ENCODE results near the gene SACS.

The SACS gene, protein sequence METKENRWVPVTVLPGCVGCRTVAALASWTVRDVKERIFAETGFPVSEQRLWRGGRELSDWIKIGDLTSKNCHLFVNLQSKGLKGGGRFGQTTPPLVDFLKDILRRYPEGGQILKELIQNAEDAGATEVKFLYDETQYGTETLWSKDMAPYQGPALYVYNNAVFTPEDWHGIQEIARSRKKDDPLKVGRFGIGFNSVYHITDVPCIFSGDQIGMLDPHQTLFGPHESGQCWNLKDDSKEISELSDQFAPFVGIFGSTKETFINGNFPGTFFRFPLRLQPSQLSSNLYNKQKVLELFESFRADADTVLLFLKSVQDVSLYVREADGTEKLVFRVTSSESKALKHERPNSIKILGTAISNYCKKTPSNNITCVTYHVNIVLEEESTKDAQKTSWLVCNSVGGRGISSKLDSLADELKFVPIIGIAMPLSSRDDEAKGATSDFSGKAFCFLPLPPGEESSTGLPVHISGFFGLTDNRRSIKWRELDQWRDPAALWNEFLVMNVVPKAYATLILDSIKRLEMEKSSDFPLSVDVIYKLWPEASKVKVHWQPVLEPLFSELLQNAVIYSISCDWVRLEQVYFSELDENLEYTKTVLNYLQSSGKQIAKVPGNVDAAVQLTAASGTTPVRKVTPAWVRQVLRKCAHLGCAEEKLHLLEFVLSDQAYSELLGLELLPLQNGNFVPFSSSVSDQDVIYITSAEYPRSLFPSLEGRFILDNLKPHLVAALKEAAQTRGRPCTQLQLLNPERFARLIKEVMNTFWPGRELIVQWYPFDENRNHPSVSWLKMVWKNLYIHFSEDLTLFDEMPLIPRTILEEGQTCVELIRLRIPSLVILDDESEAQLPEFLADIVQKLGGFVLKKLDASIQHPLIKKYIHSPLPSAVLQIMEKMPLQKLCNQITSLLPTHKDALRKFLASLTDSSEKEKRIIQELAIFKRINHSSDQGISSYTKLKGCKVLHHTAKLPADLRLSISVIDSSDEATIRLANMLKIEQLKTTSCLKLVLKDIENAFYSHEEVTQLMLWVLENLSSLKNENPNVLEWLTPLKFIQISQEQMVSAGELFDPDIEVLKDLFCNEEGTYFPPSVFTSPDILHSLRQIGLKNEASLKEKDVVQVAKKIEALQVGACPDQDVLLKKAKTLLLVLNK (N-terminal part only)

GRCh38 chr13:23433171-23434153 is at the start of gene SACS:
SACS (minus strand) TSS chr13:23433702; CDS start chr13:23411239, 22,463 bp downstream.
- no peak for DNase-seq

DNA sequence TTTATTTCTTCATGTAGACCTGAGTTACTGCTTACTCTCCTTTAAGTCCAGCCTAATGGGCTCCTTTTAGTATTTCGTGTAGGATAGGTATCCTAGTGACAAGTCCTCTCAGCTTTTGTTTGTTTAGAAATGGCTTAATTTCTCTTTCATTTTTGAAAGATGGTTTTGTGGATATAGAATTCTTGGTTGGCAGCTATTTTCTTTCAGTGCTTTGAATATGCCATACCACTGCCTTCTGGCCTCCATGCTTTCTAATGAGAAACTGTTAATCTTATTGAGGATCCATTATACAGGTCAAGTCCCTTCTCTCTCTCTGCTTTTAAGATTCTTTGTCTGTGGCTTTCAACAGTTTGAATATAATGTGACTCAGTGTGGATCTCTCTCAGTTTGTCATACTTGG is 46.8 kb upstream of the SACS start:
- DNase-seq = no peak

DNA sequence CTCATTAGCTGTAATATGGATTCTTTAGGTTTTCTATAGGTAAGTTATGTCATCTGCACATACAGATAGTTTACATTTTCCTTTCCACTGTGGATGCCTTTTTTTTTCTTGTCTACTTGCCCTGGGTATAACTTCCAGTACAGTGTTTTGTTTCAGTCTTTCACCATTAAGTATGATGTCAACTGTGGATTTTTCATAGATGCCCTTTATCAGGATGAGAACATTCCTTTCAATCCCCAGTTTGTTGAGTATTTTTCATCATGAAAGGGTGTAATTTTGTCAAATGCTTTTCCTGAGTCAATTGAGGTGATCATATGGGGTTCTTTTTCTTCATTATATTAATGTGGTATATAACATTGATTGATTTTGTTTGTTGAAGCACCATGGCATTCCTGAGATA is 43.6 kb upstream of the SACS start:
- DNase-seq = no peak

GRCh38 chr13:23473221-23473620 is 39.7 kb upstream of the SACS start:
- no peak for DNase-seq

DNA sequence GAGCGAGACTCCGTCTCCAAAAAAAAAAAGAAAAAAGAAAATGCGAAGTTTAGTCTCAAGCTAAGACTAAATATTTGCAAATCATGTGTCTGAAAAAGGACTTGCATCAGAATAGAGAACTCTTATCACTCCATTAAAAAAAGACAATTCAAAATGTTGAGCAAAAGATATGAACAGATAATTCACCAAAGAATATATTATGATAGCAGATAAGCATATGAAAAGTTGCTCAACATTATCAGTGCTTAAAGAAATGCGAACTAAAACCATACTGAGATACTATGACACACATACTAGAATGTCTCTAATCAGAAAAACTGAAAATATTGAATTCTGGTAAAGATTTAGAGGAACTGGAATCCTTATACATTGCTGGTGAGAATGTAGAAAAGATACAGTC is 38.7 kb upstream of the SACS start:
- no peak for DNase-seq

DNA sequence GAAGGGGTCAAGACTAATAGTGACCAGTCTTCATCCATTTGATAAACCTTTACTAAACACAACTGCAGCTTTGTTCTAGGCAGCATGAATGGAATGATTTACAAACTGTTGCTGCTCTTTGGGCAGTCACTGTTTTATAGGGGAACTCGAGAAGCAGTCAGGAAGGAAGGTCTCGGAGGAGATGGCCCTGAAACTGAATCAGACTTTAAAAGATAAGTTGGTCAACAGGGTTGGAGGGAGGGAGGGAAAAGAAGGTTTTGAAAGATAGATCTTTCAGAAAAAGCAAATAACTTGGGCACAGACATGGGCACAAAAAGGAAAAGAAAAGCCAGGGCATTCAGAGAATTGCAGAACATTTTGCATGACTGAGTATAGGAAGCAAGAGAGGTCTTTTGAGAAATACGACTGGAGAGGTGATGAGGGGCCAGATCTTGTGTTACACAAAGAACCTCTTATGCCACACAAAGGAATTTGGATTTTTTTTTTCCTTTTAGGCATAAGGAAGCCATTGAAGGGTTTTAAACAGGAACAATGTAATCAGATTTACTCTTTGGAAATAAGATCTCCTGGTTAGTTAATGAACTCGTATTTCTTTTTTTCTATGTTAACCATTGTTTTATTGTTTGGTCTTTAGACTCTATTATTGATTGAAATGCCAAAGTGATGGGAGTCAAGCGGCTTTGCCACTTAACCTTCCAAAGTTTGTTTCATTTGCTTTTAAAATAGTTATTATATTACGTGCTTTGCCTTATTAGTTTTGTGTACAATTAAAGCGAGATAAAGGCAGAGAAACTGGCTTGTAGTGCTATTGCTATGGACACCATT is 37.5 kb upstream of the SACS start:
- no peak for DNase-seq

GRCh38 chr13:23469951-23470421 is 36.5 kb upstream of the SACS start:
- DNase-seq = no peak

- no peak for DNase-seq
Observed at GRCh38 chr13:23468811-23469210, 35.3 kb upstream of the SACS start.

DNA sequence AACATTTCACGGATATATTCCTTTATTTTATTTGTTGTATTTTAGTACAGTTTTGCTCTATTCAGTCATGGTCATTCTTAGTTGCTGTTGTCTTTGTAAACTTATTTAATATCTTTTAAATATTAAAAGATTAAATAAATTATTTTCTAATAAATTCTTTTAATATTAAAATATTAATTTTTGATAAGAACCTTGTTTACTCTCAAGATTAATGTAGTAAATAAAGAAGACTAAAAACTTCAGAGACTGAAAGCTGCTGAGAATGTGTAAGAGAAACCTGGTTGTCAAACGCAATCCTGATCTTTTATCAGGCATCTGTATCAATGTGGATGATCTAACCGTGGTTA is 34.4 kb upstream of the SACS start:
- DNase-seq = no peak

DNA sequence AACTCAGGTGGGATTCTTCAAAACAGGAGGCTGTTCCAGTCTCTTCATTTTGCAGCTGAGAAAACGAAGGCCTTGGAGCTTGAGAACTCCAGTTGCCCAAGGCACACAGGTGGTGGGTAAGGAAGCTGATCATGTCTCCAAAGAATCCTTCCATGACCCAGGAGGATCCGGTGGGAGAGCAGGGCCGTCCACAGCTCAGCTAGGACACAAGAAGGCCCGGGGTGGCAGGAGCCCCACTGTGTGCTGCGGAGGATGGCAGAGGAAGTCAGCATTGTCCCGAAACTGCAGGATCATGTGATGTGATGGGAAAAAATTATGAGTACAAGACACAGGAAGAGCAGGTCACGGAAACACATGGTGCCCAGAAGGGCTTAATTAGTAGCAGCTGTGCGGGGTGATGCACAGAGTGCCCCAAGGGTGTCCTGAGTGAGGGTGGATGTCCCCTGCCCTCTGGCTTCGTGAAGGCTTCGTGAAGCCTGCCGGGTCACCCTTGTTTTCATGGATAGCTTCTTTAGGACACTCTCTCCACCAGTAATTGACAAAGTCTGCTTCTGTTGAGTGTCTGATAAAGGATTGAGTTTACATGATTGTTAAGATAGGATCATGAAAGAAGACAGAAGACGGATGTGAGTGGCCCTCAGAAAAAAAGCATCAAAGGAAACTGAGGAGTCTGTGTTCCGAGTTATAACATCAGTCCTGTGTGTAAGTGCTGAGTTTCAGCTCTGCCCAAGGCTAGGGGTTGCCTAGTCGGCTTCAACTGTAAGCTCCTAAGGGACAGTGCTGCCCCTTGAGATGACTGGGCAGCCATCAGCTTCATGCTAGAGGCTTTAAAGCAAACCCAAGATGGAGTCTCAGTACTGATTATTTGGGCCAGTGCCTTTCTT is 33.8 kb upstream of the SACS start:
- no peak for DNase-seq

GRCh38 chr13:23466144-23467002 is 32.9 kb upstream of the SACS start:
- peak; percentile 74 for DNase-seq

GRCh38 chr13:23463661-23464060 is 30.2 kb upstream of the SACS start:
- DNase-seq = no peak

DNA sequence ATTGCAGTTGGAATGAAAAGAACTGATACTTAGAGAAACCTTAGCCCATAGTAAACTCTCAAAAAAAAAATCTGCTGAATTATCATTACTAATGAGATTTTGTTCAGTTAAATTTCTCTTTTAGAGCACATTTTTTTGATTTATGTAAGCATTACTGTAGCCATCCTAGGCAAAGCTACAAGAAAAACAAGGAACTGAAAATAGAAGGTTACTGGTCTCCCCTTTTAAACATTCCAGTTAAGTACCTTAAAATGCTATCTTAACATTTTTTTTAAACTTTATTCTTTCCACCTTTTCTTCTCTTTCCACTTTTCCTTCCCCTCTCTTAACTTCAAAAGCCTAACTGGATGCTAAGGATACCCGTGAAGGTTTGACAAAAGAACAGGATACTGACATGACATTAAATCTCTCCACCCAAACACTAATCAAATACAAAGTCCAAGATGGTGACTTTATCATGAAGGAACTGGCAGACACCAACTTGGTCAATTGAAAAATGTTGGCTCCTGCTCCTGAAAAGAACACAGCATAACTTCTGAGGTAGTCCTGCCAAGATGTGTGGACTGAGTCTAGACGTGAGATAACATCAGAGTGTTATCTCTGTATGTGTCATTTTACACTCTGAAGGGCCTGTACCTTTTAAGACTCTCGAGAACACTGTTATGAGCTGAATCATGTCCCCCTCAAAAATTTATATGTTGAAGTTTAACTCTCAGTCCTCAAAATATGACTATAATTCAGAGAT is 29.5 kb upstream of the SACS start:
- DNase-seq = no peak

DNA sequence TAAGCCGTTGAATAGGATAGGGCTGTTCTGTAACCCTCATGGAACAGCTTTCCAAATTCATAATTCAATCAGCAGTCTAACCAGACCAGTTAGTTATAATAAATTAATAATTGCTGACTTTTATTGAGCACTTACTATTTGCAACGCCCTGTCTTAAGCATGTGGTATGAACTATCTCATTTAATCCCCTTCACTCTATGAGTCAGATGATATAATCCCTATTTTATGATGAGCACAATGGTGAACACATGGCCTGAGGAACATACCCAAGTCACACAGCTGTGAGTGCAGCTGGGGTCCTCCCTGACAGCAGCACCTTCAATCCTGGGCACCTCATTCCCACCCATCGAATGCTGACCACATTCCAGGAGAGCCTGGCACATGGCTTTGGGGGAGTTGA is 28.0 kb upstream of the SACS start:
- DNase-seq = no peak

DNA sequence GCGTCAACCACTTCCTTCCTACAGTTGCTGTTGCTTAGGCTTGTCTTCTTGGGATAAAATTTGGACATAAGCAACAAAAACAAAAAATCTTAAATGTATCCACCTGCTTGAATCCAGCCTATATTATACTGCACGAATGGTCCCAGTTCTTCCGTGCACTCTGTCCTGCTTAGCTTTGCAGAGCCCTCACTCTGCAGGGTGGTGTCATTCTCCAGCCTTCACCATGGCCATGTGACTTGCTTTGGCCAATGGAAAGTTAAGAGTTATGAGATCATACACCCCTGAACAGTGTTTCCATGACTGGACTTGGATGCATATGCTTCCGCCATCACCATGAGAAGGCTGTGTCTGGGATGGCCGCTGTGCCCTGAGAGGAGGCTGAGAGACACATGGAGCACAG is 27.4 kb upstream of the SACS start:
- no peak for DNase-seq

GRCh38 chr13:23460309-23460708 is 26.8 kb upstream of the SACS start:
- DNase-seq = no peak

DNA sequence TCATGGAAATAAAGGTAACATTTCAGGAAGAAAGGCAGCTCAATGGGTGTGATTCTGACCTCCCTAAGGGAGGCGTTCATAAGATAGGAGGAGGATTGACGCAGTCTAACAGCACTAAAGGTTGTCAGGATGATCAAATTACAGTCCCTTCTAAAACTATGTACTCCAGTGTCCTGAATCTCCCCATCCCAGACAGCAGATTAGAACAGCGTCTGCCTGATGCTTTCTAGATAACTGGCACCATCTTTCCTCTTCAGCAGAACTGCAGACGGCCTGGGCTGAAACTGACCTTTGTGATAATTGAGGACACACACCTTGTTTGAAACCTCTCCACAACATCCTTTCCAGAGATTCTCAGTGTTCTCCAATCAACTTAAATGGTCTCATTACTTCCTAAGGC is 25.5 kb upstream of the SACS start:
- no peak for DNase-seq

GRCh38 chr13:23456437-23457210 is 23.1 kb upstream of the SACS start:
- DNase-seq = no peak

All from stimulated activated CD4-positive, alpha-beta T cell treated with anti-CD3 and anti-CD28 coated beads, Interleukin-15, amount 100 ng/mL, for 24 hours (primary cell).